GM19397 (cell line): Measurements from ENCODE around the gene CUX1.

Experiments used
- ATAC-seq: cut with Tn5 transposase; IDR thresholded peaks from one replicate; pipeline ENCODE4 v1.9.1; 2021; ENCODE audit warnings: mild to moderate bottlenecking, moderate library complexity; ENCODE audit not compliant: unreplicated experiment

CUX1 gene, protein sequence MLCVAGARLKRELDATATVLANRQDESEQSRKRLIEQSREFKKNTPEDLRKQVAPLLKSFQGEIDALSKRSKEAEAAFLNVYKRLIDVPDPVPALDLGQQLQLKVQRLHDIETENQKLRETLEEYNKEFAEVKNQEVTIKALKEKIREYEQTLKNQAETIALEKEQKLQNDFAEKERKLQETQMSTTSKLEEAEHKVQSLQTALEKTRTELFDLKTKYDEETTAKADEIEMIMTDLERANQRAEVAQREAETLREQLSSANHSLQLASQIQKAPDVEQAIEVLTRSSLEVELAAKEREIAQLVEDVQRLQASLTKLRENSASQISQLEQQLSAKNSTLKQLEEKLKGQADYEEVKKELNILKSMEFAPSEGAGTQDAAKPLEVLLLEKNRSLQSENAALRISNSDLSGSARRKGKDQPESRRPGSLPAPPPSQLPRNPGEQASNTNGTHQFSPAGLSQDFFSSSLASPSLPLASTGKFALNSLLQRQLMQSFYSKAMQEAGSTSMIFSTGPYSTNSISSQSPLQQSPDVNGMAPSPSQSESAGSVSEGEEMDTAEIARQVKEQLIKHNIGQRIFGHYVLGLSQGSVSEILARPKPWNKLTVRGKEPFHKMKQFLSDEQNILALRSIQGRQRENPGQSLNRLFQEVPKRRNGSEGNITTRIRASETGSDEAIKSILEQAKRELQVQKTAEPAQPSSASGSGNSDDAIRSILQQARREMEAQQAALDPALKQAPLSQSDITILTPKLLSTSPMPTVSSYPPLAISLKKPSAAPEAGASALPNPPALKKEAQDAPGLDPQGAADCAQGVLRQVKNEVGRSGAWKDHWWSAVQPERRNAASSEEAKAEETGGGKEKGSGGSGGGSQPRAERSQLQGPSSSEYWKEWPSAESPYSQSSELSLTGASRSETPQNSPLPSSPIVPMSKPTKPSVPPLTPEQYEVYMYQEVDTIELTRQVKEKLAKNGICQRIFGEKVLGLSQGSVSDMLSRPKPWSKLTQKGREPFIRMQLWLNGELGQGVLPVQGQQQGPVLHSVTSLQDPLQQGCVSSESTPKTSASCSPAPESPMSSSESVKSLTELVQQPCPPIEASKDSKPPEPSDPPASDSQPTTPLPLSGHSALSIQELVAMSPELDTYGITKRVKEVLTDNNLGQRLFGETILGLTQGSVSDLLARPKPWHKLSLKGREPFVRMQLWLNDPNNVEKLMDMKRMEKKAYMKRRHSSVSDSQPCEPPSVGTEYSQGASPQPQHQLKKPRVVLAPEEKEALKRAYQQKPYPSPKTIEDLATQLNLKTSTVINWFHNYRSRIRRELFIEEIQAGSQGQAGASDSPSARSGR (N-terminal part only)

GRCh38 chr7:101817471-101818286 is at the start of gene CUX1:
Gene CUX1, plus strand, starts transcription at chr7:101817626. Its CDS starts 14 bp downstream, at chr7:101817640.
- no peak for ATAC-seq

DNA sequence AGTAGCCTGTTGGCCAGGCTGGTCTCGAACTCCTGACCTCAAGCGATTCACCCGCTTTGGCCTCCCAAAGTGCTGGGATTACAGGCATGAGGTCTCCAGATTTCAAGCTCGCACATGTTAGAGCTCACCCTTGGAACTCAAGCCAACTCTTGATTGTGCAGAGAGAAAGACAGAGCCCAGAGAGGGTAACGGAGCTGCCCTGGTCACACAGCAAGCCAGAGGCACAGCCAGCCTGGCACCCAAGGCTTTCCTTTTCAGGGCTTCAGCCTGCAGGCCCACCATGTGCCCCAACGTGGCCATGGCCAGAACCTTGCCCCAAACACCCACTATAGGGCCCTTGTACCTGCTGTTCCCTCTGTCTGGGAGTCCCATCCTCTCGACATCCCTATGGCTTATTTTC is 49.1 kb upstream of the CUX1 start:
- no peak for ATAC-seq

GRCh38 chr7:101770466-101770865 is 47.0 kb upstream of the CUX1 start:
- no peak for ATAC-seq

GRCh38 chr7:101772508-101773211 is 44.8 kb upstream of the CUX1 start:
- no peak for ATAC-seq

- ATAC-seq, result no peak
These were observed 42.2 kb upstream of the CUX1 start for GRCh38 chr7:101775181-101775580.

DNA sequence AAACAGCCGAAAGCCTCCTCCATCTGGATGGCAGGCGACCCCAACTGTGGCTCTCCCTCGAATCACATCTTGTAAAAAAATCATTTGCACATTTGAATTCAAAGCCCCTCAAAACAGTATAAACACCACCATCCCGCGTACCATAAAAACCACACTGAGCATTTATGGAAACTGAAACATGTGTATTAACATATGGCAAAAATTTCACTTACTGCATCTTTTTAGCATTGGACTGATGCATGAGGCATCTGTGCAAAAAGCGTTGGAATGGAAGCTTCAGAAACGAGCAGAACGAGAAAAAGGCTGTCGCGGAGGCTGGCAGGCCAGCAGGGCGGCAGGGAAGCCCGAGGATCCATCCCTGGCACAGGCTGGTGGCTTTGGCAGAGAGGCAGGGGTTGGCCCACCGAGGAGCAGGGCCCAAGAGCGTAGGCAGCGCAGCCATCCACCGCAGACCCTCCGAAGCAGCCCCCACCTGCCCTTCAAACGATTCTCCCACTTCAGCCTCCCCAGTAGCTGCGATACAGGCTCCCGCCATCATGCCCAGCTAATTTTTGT is 39.3 kb upstream of the CUX1 start:
- ATAC-seq, result no peak

DNA sequence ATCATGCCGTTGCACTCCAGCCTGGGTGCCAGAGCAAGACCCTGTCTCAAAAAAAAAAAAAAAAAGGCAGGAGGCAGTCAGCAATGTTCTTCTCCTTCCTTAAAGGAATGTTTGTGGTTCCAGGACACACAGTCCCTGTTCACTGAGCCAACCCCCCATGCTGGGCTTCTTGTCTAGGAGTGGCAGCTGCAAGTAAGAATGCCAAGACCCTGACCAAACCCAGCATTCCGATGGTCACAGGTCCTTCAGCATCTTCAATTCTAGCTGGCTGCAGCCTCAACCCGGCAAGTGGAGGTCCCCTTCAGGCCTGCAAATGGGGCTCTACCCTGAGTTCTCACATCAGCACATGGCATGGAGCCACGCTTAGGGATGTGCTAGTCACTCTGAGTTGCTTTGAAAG is 38.2 kb upstream of the CUX1 start:
- no peak for ATAC-seq

DNA sequence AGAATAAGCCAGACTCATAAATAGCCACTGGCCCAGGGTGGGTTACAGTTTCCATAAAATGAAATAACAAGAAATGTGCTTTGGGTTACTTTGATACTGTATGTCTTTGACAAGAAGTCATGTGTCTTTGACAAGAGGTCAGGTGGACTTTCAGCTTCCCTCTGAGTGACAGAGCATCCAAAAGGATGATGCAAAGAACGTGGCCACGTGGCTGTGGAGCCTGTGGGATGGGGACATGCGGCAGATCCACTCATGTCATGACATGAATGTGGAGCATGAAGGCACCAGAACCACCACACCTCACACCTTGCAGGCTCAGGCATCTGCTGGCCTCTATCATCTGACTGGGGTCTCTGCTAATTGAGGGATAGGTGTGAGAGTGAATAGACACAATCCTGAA is 37.1 kb upstream of the CUX1 start:
- ATAC-seq, result no peak

GRCh38 chr7:101781439-101781838 is 36.0 kb upstream of the CUX1 start:
- no peak for ATAC-seq

- ATAC-seq, result no peak
These were observed 35.0 kb upstream of the CUX1 start for GRCh38 chr7:101782476-101782875.

DNA sequence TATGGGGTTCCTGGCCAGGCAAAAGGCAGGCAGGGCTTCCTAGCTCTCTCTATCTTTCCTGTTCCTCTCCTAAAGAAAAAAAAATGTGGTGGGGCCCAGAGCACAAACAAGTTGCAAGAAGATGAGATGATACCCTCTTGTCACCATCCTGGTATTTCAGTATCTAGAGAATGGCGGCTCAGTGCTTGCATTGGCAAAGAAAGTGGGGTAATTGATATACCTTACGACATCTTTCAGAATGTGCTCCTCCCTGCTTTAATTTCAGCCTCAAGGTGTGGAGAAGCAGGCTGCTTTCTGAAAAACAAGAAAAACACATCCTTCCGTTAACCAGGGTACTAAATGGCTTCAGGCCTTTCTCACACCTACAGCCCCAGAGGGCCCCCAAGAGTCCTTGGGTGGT is 34.5 kb upstream of the CUX1 start:
- ATAC-seq, result no peak

DNA sequence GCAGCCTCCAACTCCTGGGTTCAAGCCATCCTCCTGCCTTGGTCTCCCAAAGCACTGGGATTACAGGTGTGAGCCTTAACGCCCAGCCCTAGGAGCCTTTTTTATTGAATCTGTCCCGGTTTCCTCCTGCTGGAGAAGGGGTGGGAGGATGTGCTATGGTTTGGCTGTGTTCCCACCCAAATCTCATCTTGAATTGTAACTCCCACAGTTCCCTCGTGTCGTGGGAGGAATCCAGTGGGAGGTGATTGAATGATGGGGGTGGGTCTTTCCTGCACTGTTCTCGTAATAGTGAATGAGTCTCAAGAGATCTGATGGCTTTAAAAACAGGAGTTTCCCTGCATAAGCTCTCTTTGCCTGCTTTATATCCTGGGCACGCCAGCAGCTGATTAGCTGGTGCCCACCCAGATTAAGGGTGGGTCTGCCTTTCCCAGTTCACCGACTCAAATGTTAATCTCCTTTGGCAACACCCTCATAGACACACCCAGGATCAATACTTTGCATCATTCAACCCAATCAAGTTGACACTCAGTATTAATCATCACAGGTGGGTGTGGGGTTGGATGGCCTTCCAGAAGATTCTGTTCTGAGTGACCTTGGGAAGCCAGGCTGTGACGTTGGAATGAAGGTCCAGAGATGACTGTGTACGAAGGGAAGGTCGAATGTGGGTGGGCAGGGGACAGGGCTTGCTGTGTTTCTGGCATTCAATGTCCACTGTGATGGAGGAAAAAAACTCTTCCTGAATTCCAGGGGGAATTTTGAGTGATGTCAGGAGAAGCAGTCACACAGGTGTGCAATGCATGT is 33.8 kb upstream of the CUX1 start:
- ATAC-seq, result no peak

DNA sequence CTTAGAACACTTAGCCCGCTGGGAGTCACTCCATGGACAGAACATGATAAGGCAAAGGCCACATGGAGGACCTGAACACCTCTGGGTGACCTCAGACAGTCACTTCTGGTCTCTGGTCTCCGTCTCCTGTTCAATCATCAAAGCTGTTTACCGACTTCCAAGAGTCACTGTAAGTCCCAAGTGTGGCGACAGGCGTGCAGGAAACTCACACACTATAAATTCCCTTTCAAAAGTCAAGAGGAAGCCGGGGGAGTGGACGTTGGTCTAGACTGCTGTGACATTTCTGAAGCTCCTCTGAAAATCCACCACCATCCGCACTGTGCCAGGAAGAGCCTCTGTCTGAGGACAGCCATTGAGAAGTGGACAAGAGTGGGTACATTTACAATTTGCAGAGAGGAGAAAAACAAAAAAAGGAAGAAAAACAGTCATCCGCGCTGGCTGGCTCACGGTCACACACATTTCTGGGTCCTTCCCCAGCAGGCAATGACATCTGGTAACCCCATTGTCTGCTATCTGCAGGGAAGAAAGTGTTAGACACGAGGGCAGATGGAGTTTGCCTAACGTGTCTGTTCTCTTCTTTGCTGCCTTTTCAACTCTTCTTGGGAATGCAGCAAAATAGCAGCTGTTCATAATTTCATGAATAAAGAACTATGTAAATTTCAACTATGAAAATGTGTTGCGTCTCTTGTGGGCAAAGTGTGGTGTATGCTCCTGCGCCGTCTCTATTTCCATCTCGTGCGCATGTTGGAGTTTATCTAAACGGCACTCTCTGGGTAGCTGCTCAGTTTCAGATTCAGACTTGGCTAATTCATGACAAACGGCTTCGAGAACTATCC is 32.9 kb upstream of the CUX1 start:
- no peak for ATAC-seq

- ATAC-seq, result no peak
These were observed 29.6 kb upstream of the CUX1 start for GRCh38 chr7:101787864-101788263.

DNA sequence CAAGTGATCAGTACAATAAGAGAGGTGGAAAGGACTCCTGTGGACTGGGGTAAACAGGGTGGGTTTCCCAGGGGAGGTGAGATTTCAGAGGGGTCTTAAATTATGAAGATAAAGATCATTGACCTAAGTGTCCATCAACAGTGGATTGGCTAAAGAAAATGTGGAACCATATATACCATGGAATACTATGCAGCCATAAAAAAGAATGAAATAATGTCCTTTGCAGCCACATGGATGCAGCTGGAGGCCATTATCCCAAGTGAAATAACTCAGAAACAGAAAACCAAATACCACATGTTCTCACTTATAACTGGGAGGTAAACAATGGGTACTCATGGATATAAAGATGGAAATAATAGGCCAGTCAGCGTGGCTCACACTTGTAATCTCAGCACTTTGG is 28.9 kb upstream of the CUX1 start:
- no peak for ATAC-seq

DNA sequence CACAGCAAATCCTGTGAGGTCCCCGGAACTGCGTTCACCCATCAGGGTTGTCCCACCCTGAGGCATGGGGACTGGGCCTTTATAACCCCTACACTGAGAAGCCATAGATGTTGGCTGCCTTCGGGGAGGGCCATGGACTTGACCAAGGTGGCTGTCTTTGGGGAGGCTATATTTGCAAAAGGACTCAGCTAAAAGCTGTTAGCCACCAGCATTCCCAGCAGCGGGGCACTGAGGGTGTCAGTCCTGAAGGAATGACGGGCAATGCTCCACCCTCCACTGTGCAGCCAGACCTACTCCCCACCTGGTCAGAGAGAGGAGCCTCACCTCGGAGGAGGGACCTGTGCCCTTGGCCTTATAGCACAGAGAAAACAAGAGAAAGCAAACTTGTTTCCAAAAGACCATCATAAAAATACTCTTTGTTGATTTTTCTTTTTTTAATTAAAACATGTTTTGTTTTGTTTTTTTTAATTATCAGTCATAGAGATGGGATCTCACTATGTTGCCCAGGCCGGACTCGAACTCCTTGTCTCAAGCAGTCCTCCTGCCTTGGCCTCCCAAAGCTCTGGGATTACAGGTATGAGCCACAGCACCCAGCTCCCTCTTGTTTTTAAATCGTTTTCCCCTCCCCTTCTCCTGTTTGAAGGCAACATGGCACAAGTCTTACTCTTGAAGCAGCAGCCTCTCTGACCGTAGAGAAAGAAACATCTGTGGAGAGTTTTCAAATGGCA is 26.7 kb upstream of the CUX1 start:
- ATAC-seq, result no peak
